Sciatic nerve (tissue), 2 donors: ENCODE data around the gene TBC1D7. TPM values are rescaled to one million over a fixed set of nuclear protein-coding genes. Genes with fewer than 3 reads are reported as not detected.

ENCODE experiments used
- ATAC-seq: fragments of 200-7000 bp; cut with Tn5 transposase; one replicate; pipeline ENCODE4 v1.9.1; 2020; ENCODE audit warnings: mild to moderate bottlenecking, moderate library complexity
- DNase-seq: peaks from one replicate; pipeline ENCODE4 v3.0.0-alpha.2; 2020; ENCODE audit warnings: low spot score
- intact Hi-C: fragments of 100-400 bp; cut with DNase I; formaldehyde crosslinking; loops from one replicate; pipeline ENCODE4 v1.14.2; 2022
- total RNA-seq: library from RNA; stranded (reverse); fragmentation: NEBNext Ultra II Directional; extraction: Animal tissue kit (Norgen Biotek cat#: 25700); gene quantifications from one replicate; pipeline ENCODE4 v1.2.1, GENCODE V29; 2021
- donor health status: DM: no; HTN: no; CAD: no.
- donor health status: DM: no; HTN: no; CAD: no.

TBC1D7 gene
- total RNA-seq, 1 donor from 2014 or later: 10.2 TPM

GRCh38 chr6:13300643-13301590, 27.4 kb downstream of the TBC1D7 start:
- intact Hi-C loops: no loop called here
- ATAC-seq: no peak
- no peak for DNase-seq

GRCh38 chr6:13299918-13300317, 28.4 kb downstream of the TBC1D7 start:
- ATAC-seq (no peak), DNase-seq (no peak)
- intact Hi-C loops: no loop called here

- ATAC-seq (no peak), DNase-seq (no peak)
- intact Hi-C loops: no loop called here
Observed at GRCh38 chr6:13299403-13299821, 28.9 kb downstream of the TBC1D7 start.

DNA sequence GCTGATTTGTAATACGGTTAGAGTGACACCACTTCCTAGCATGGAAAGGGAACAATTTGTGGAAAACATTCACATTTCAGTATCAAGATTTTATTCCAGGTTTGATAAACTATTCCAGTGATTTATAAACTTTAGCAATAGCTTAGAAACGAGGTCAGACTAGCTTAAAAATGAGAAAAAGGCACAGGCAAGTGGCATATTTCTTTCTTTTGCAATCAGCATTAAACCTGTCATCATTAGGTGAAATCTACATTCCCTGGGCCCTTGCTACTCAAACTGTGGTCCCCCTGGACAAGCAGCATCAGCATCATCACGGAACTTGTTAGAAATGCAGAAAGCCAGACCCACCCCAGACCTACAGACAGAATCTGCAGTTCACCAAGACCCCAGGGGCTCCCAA, 29.9 kb downstream of the TBC1D7 start:
- intact Hi-C loops: no loop called here
- no peak for DNase-seq
- no peak for ATAC-seq

GRCh38 chr6:13297391-13297790, 30.9 kb downstream of the TBC1D7 start:
- DNase-seq (no peak), ATAC-seq (no peak)
- intact Hi-C loops: no loop called here

GRCh38 chr6:13296536-13296997, 31.8 kb downstream of the TBC1D7 start:
- intact Hi-C loops: no loop called here
- no peak for DNase-seq
- no peak for ATAC-seq

GRCh38 chr6:13295576-13295975, 32.8 kb downstream of the TBC1D7 start:
- DNase-seq (no peak), ATAC-seq (no peak)
- intact Hi-C loops: no loop called here

- DNase-seq (no peak), ATAC-seq (no peak)
- intact Hi-C loops: no loop called here
Observed at GRCh38 chr6:13294499-13295069, 33.8 kb downstream of the TBC1D7 start.

GRCh38 chr6:13292774-13293173, 35.6 kb downstream of the TBC1D7 start:
- DNase-seq: no peak
- no peak for ATAC-seq
- intact Hi-C loops: no loop called here

DNA sequence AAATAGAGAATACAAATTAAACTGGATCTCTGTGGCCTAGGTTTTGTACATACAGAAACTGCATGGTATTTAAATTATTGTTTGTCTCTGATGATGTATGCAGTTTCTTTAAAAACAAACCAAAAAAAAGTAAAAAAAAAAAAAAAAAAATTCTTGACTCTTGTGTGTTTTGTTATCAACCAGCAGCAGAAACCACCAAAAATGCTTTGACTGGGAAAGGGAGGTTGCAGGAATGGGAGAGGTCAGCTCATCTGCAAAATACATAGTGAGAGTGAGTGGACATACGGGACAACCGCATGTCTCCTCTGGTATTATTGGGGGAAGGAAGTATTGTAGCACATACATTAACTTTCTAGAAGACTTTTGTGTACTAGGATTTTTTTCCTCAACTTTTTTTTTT, 38.0 kb downstream of the TBC1D7 start:
- intact Hi-C loops: no loop called here
- ATAC-seq: no peak
- no peak for DNase-seq

GRCh38 chr6:13289789-13290318, 38.5 kb downstream of the TBC1D7 start:
- DNase-seq (peak; percentile 4), ATAC-seq (no peak)
- intact Hi-C loops: no loop called here

- intact Hi-C loops: no loop called here
- ATAC-seq (no peak), DNase-seq (peak; percentile 9)
Observed at GRCh38 chr6:13288969-13289391, 39.4 kb downstream of the TBC1D7 start.

DNA sequence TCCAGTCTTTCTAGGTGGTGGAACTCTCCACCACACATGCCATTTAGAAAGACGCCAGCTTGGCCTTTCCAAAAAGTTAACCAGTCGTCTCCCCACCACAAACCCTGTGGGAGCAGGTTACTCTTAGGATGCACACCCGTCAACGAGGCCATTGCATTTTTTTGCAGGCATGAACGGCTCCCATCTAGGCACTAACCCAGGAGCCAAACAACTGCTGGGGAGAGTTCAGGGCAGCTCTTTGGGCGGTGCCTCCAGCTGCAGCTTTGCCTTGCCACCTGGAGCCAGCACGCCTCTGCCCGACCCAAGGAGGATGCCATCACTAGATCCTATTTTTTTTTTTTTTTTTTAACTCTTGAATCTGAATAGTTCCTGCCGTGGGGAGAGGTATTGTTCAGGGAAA, 39.9 kb downstream of the TBC1D7 start:
- no peak for ATAC-seq
- intact Hi-C loops: no loop called here
- no peak for DNase-seq

DNA sequence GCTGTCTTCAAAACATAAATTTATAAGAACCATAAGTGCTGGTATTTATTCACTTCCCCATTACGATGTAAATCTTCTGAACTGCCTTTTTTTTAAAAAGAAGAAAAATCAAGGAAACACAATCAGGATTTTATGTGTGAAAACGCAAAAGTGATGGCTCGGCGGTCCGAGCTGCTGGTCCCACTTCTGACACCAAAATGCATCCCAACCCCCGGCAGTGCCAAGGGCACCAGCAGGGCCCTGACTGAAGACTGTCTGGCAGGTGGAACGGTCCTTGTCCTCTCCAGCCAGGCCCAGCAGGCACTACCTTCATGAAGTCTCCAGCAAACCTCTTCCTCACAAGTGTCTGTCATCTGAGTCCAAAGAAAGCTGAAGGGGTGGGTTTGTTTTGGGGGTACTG, 41.2 kb downstream of the TBC1D7 start:
- no peak for DNase-seq
- intact Hi-C loops: no loop called here
- no peak for ATAC-seq

DNA sequence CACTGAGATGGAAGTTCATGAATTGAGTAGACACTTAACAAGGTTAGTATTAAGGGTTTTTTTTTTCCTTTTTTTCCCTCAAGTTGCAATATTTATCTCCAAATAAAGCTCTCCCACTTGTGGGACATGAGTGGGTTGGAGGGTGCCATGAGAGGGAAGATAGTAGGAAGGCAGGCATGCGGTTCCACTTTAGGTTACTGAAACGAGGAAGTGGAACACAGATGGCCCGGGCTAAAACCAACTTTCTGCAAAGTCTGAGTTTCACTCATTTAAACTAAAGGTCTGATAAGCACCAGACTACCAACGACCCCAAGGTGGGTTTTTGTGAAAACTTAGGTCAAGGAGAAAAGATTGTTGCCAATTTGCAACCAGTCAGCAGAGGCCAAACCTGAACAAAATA, 42.2 kb downstream of the TBC1D7 start:
- no peak for DNase-seq
- intact Hi-C loops: no loop called here
- no peak for ATAC-seq

DNA sequence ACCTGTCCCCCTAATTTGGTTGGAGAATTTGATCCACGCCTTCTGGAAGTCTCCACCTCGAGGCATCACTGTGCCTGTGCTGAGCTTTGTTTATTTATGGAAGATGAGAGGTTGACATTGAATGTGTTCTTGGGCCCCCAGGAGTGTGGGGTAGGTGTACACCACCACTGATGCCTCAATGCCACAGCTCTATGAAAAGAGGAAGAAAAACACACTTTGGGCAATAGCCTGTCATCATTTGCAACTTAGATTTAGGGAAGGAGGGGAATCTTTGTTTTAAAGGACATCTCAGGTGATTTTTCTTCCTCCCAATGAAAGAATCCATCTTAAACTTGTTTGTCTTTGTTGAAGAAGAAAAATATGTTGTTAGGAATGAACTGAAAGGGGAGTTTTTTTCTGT, 42.6 kb downstream of the TBC1D7 start:
- ATAC-seq (no peak), DNase-seq (no peak)
- intact Hi-C loops: no loop called here

- intact Hi-C loops: no loop called here
- no peak for DNase-seq
- no peak for ATAC-seq
Observed at GRCh38 chr6:13284646-13285045, 43.7 kb downstream of the TBC1D7 start.

GRCh38 chr6:13283331-13283730, 45.0 kb downstream of the TBC1D7 start:
- ATAC-seq (no peak), DNase-seq (no peak)
- intact Hi-C loops: no loop called here

GRCh38 chr6:13282393-13283069, 45.8 kb downstream of the TBC1D7 start:
- ATAC-seq (no peak), DNase-seq (no peak)
- intact Hi-C loops: no loop called here

DNA sequence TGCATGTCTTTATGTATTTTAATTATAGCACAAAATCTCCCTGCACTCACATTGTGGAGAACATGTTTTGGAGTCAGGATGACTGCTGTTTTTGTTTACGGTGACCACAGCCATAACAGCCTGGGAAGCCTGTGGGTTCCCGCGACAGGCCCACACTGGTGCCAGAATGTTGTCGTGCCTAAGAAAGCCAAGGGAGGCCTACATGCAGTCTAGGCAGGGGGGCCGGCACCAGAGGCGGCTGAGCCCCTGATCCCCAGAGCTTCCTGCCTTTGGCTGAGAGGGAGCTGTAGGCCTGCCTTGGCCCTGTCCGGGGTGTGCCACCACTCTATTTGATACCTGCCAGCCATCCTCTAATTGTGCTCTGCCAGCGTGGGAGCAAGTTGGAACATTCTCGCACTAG, 46.7 kb downstream of the TBC1D7 start:
- peak; percentile 10 for ATAC-seq
- intact Hi-C loops: no loop called here
- DNase-seq: no peak
